Measurements from ENCODE around the gene TTC34. TPM values are rescaled to one million over a fixed set of nuclear protein-coding genes. Genes with fewer than 3 reads are reported as not detected.

The TTC34 gene
- total RNA-seq, 2 experiments from 2014 or later, result 1.6 to 1.9 TPM

DNA sequence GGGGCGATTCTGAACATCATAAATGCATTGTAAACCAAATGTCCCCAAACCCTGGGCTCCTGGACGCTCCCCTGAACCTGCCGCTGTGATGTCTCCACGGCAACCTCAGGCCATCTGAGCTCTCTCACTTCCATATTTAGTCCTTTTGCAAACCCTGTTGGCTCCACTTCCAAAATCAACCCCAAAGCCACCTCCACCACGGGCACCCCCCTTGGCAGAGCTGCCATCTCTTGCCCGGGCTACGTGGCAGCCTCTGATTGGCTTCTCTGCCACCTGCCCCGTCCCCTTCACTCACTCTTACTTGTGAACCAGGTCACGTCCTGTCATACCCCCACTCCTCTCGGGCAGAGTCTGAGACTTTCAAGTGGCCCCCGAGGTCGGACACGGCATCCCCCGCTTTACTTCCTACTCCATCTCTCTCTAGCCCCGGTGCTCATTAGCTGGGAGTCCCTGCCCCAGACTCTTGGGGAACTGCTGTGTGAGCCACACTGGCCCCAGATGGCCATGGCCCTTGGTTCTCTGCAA, 199.1 kb downstream of the TTC34 start:
- no peak for DNase-seq
- no peak overlapping the region for H3K27ac Mint-ChIP-seq
- CTCF ChIA-PET, result interaction anchor here (1.2 kb wide), 1 partner anchor 12 kb away, joined by 3 read pairs; no protein-coding TSS in a partner anchor
- H3K36me3 Mint-ChIP-seq (ENCODE audit: low read depth), result no peaks in the 10 kb centered on the region
- H3K9me3 Mint-ChIP-seq, result peaks cover 3% of the 10 kb centered on the region
- POLR2A ChIA-PET, result no interaction called here
- H3K27me3 Mint-ChIP-seq, result peaks cover 10% of the 10 kb centered on the region
- H3K4me3 Mint-ChIP-seq, result no peak overlapping the region
- no peaks in the 10 kb centered on the region for H3K4me1 Mint-ChIP-seq

DNA sequence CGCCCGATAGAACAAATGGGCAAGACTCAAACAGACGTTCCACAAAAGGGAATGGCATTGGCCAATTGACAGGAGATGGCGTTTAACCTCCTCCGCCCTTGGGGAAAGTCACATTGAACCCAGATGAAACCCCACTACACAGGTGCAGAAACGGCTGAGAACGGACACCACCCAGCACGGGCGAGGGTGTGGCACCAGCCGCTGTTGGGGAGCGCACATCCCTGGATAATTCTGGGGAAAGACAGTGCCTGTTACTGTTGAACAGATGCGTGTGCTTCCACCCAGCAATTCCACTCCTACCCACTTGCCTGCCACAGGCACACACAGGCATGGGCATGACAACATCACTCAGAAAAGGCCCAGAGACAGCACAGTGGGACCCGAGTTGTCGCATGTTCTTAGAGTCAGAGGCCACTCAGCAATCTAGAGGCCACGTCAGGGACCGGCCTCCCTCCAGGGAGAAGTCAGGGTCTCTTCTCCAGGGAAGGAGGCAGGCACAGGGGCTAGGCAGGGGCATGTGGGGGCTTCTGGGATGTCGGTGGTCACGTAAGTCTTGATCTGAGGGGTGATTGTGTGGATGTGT, 199.7 kb downstream of the TTC34 start:
- ChIA-PET POLR2A (no interaction called here), CTCF (no interaction called here)
- Mint-ChIP-seq H3K27me3 (peaks cover 10% of the 10 kb centered on the region), H3K27ac (no peak overlapping the region), H3K9me3 (peaks cover 3% of the 10 kb centered on the region), H3K4me3 (no peak overlapping the region), H3K4me1 (no peaks in the 10 kb centered on the region), H3K36me3 (ENCODE audit: low read depth) (no peaks in the 10 kb centered on the region)
- DNase-seq, result no peak

GRCh38 chr1:2598329-2598931, 203.1 kb downstream of the TTC34 start:
- no peak overlapping the region for H3K4me3 Mint-ChIP-seq

GRCh38 chr1:2597441-2598328, 203.8 kb downstream of the TTC34 start:
- Mint-ChIP-seq H3K4me1 (peaks cover 2% of the 10 kb centered on the region), H3K4me3 (no peak overlapping the region), H3K9me3 (peaks cover 3% of the 10 kb centered on the region), H3K27ac (no peak overlapping the region), H3K36me3 (ENCODE audit: low read depth) (no peaks in the 10 kb centered on the region), H3K27me3 (peaks cover 10% of the 10 kb centered on the region)
- ChIA-PET POLR2A (interaction anchor here (0.6 kb wide), 1 partner anchor 511 kb away, joined by 3 read pairs; no protein-coding TSS in a partner anchor), CTCF (no interaction called here)
- DNase-seq, result no peak

More at GRCh38 chr1:2598329-2598931, 203.1 kb downstream of the TTC34 start:
- peaks cover 3% of the 10 kb centered on the region for H3K9me3 Mint-ChIP-seq
- H3K36me3 Mint-ChIP-seq (ENCODE audit: low read depth), result no peaks in the 10 kb centered on the region
- H3K4me1 Mint-ChIP-seq, result no peaks in the 10 kb centered on the region
- no peak overlapping the region for H3K27ac Mint-ChIP-seq
- ChIA-PET CTCF (no interaction called here), POLR2A (interaction anchor here (0.6 kb wide), 1 partner anchor 510 kb away, joined by 3 read pairs; no protein-coding TSS in a partner anchor)
- no peak for DNase-seq
- H3K27me3 Mint-ChIP-seq, result peaks cover 10% of the 10 kb centered on the region

- ChIA-PET POLR2A (interaction anchor here (0.6 kb wide), 1 partner anchor 593 kb away, joined by 5 read pairs; the partner anchor contains the start of gene CFAP74), CTCF (no interaction called here)
- Mint-ChIP-seq H3K9me3 (peaks cover 3% of the 10 kb centered on the region), H3K27ac (no peak overlapping the region), H3K4me3 (no peak overlapping the region), H3K36me3 (ENCODE audit: low read depth) (no peaks in the 10 kb centered on the region), H3K27me3 (peaks cover 10% of the 10 kb centered on the region), H3K4me1 (peaks cover 5% of the 10 kb centered on the region)
- DNase-seq, result no peak
Observed at GRCh38 chr1:2596530-2597333, 204.8 kb downstream of the TTC34 start.

GRCh38 chr1:2595812-2596529, 205.5 kb downstream of the TTC34 start:
- Mint-ChIP-seq H3K9me3 (peaks cover 3% of the 10 kb centered on the region), H3K27ac (no peak overlapping the region), H3K36me3 (ENCODE audit: low read depth) (no peaks in the 10 kb centered on the region), H3K4me3 (no peak overlapping the region), H3K4me1 (peaks cover 6% of the 10 kb centered on the region), H3K27me3 (peaks cover 8% of the 10 kb centered on the region)
- DNase-seq, result no peak
- POLR2A ChIA-PET, result no interaction called here
- CTCF ChIA-PET, result no interaction called here

DNA sequence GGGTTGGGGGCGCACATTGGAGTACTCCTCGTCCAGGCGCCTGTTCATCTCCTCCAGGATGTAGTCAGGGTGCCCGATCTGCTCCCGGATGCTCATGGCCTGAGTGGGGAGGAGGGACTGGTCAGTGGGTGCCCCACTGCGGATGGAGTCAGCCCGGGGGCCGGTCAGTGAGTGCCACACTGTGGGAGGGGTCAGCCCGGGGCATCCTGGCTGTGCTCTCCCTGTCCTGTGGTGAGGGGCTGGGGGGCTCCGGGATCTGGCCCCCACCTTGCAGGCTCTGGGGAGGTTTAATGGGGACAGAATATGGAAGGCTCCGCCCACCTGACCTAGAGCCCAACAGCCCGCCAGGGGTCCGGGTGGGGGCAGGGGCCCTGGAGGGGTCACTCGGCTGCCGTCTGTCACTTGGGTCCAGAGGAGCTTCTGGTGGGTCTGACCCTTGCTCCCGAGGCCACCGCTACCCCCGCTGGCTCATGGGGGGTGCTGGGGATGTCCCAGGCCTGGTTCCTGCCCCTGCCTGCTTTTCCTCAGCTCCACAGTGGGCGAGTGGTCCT, 206.2 kb downstream of the TTC34 start:
- H3K9me3 Mint-ChIP-seq, result peaks cover 3% of the 10 kb centered on the region
- no peaks in the 10 kb centered on the region for H3K36me3 Mint-ChIP-seq (ENCODE audit: low read depth)
- DNase-seq, result no peak
- CTCF ChIA-PET, result no interaction called here
- no peak overlapping the region for H3K27ac Mint-ChIP-seq
- H3K27me3 Mint-ChIP-seq, result peaks cover 6% of the 10 kb centered on the region
- POLR2A ChIA-PET, result no interaction called here
- peaks cover 6% of the 10 kb centered on the region for H3K4me1 Mint-ChIP-seq
- no peak overlapping the region for H3K4me3 Mint-ChIP-seq

DNA sequence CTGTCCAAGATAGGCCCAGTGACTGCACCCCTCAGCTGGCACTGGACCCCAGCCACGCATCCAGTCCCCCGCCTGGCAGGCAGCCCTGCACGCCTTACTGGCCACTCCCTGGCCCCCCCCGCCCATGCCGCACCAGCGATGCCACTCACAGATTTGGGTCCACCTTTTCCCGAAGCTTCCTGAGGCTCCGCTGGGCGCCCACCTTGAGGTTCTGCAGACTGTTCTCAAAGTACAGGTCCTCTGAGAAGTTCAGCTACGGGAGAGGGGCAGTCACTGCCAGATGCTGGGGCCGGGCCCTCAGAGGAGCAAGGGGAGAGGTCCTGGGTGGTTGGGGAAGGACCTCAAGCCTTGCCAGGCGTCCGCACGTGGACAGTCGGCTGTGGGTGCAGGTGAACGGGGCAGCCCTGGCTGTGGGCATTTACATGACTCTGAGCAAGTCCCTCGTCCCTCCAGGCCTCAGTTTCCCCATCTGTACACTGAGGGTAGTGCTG, 206.8 kb downstream of the TTC34 start:
- H3K36me3 Mint-ChIP-seq (ENCODE audit: low read depth), result no peaks in the 10 kb centered on the region
- peaks cover 5% of the 10 kb centered on the region for H3K27me3 Mint-ChIP-seq
- H3K4me1 Mint-ChIP-seq, result peaks cover 6% of the 10 kb centered on the region
- no peak for DNase-seq
- ChIA-PET CTCF (no interaction called here), POLR2A (no interaction called here)
- H3K27ac Mint-ChIP-seq, result no peak overlapping the region
- peaks cover 3% of the 10 kb centered on the region for H3K9me3 Mint-ChIP-seq
- H3K4me3 Mint-ChIP-seq, result no peak overlapping the region

DNA sequence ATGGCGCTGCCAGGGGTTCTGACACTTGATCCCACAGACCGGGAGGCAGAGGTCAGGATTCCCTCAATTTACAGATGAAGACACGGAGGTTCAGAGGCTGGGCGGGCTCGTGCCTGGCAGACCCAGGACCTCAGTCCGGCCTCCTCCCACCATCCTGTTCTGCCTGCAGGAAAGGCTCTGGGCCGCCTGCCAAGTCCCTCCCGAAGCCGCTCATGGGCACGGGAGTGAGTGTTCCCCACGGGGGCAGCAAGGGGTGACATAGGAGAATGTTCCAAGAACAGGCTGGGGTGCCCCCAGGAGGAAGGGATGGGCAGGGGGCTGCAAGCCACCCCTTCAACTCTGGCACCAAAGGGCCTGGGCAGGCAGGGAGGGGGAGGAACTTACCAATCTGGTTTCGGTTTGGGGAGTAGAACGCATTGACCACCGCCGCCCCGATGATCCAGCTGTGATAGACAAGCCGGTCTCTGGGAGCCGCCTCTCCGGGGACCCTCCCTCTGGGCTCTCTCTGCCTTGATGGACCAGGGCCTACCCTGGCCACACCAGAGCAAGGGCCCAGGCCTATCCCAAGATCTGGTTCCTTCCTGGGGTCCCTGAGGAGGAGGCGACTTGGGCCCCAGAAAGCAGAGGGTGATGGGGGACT, 207.4 kb downstream of the TTC34 start:
- Mint-ChIP-seq H3K9me3 (peaks cover 3% of the 10 kb centered on the region), H3K4me3 (no peak overlapping the region), H3K4me1 (peaks cover 6% of the 10 kb centered on the region), H3K27me3 (peaks cover 5% of the 10 kb centered on the region), H3K36me3 (ENCODE audit: low read depth) (no peaks in the 10 kb centered on the region), H3K27ac (no peak overlapping the region)
- ChIA-PET CTCF (no interaction called here), POLR2A (no interaction called here)
- no peak for DNase-seq

DNA sequence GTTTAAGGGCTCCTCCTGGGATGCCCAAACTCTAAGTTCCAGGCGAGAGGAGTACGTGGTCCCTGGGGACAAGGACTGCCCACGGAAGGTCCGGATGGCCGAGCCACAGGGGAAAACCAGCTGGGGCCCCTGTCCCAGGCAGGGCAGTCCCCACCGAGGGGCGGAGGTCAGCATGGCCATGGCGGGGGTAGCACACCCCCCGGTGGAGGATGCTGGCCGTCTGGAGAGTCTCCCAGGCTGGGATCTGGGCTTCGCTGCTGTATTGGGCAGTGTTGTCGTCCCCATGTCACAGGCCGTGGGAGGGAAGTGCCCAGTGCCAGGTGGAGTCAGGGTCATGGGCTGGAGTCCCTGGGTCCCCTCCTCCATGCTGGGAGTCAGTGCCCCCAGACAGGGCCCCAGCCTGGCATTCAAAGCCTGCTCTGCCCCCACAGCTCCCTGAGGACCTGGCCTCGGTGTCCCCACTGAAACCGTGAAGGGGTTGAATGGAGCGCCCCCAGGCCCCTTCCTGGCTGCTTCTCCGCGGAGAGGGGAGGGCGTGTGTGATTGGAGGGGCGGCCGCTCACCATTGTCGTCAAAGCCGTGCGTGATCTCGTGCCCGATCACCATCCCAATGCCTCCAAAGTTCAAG, 208.1 kb downstream of the TTC34 start:
- ChIA-PET CTCF (no interaction called here), POLR2A (no interaction called here)
- DNase-seq, result no peak
- H3K4me1 Mint-ChIP-seq, result peaks cover 6% of the 10 kb centered on the region
- H3K36me3 Mint-ChIP-seq (ENCODE audit: low read depth), result no peaks in the 10 kb centered on the region
- H3K27me3 Mint-ChIP-seq, result peaks cover under 1% of the 10 kb centered on the region
- H3K4me3 Mint-ChIP-seq, result no peak overlapping the region
- H3K27ac Mint-ChIP-seq, result no peak overlapping the region
- no peaks in the 10 kb centered on the region for H3K9me3 Mint-ChIP-seq

DNA sequence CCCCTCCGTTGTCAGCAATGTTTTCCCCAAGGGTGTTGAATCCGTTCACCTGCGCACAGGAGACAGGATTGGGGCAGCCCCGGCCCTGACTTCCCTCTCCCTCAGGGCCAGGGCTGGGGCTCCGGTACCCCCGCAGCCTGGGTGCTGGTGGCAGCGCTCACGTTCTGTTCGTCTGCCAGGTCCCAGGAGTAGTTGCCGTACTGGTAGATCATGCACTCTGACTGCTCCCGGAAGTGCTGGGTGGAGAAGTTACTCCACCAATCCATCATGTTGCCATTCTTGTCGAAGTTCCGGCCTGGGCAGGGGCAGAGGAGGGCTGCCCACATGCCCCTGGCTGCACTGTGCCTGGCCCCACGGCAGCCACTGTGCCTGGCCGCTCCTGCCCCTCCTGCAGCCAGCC, 208.8 kb downstream of the TTC34 start:
- no peaks in the 10 kb centered on the region for H3K36me3 Mint-ChIP-seq (ENCODE audit: low read depth)
- CTCF ChIA-PET, result no interaction called here
- peaks cover 6% of the 10 kb centered on the region for H3K4me1 Mint-ChIP-seq
- POLR2A ChIA-PET, result no interaction called here
- peak; percentile 30 for DNase-seq
- H3K4me3 Mint-ChIP-seq, result peak overlapping the region; percentile 35
- peak overlapping the region; percentile 79 for H3K27ac Mint-ChIP-seq
- H3K27me3 Mint-ChIP-seq, result no peaks in the 10 kb centered on the region
- H3K9me3 Mint-ChIP-seq, result no peaks in the 10 kb centered on the region
